Embryonic facial prominence (tissue), 1 donor: ENCODE data around the gene KDM7A.

Experiments used
- DNase-seq: peaks from one replicate; pipeline ENCODE4 v3.0.0-alpha.2; 2016; ENCODE audit errors: extremely low spot score

KDM7A gene

GRCh38 chr7:140084972-140085371, 91.8 kb downstream of the KDM7A start:
- no peak for DNase-seq

- no peak for DNase-seq
Measured at GRCh38 chr7:140084142-140084655, 92.6 kb downstream of the KDM7A start.

- DNase-seq, result no peak
Measured at GRCh38 chr7:140082770-140083169, 94.0 kb downstream of the KDM7A start.

GRCh38 chr7:140081774-140082425, 94.9 kb downstream of the KDM7A start:
- DNase-seq, result no peak

- DNase-seq, result no peak
Measured at GRCh38 chr7:140080919-140081318, 95.9 kb downstream of the KDM7A start.

GRCh38 chr7:140079121-140079536, 97.7 kb downstream of the KDM7A start:
- DNase-seq, result no peak

- DNase-seq, result no peak
Measured at GRCh38 chr7:140078392-140078791, 98.4 kb downstream of the KDM7A start.

- no peak for DNase-seq
Measured at GRCh38 chr7:140074780-140075179, 102.0 kb downstream of the KDM7A start.

- no peak for DNase-seq
Measured at GRCh38 chr7:140070546-140070945, 106.2 kb downstream of the KDM7A start.

- no peak for DNase-seq
Measured at GRCh38 chr7:140069298-140069949, 107.4 kb downstream of the KDM7A start.

GRCh38 chr7:140068033-140068432, 108.8 kb downstream of the KDM7A start:
- no peak for DNase-seq

- DNase-seq, result no peak
Measured at GRCh38 chr7:140067052-140067451, 109.7 kb downstream of the KDM7A start.

- DNase-seq, result no peak
Measured at GRCh38 chr7:140062528-140063299, 114.1 kb downstream of the KDM7A start, which contains the start of gene PARP12. TSS of gene PARP12 (minus strand) at chr7:140062951. CDS start at chr7:140062847, 104 bp downstream.

GRCh38 chr7:140062118-140062527, 114.7 kb downstream of the KDM7A start:
- DNase-seq, result no peak

GRCh38 chr7:140061607-140061930, 115.2 kb downstream of the KDM7A start:
- no peak for DNase-seq

- no peak for DNase-seq
Measured at GRCh38 chr7:140060788-140061606, 115.8 kb downstream of the KDM7A start.

GRCh38 chr7:140060243-140060630, 116.5 kb downstream of the KDM7A start:
- no peak for DNase-seq

- DNase-seq, result no peak
Measured at GRCh38 chr7:140059273-140060242, 117.2 kb downstream of the KDM7A start.

GRCh38 chr7:140058517-140058916, 118.3 kb downstream of the KDM7A start:
- no peak for DNase-seq

GRCh38 chr7:140057143-140057535, 119.6 kb downstream of the KDM7A start:
- no peak for DNase-seq
